Activated effector memory CD4-positive, alpha-beta T cell treated with anti-CD3 and anti-CD28 coated beads, Interleukin-2, amount 50 U/mL, for 16 hours (primary cell): ENCODE measurements around the gene SELENOO.
A peak's percentile ranks its signal among the peaks of the same experiment; 100 is the strongest.
"Not testable (repeated sequence)": the region's sequence is repeated elsewhere in the genome, so short reads cannot be mapped to it uniquely, and the experiment has no call there.

Source experiments
- DNase-seq: peaks from one replicate; pipeline ENCODE4 v3.0.0-alpha.2; 2020

SELENOO gene

GRCh38 chr22:50200461-50201190, at the start of gene SELENOO:
SELENOO (plus strand) TSS chr22:50201011; CDS start chr22:50201037, 26 bp downstream.
- peak; percentile 96 for DNase-seq

GRCh38 chr22:50151571-50152537, 49.0 kb upstream of the SELENOO start:
- no peak for DNase-seq

- DNase-seq, result no peak
These were observed 47.6 kb upstream of the SELENOO start for GRCh38 chr22:50153056-50153755.

GRCh38 chr22:50153756-50154140, 47.1 kb upstream of the SELENOO start:
- DNase-seq, result no peak

GRCh38 chr22:50157709-50158375, 43.0 kb upstream of the SELENOO start:
- DNase-seq, result no peak

- DNase-seq, result no peak
These were observed 39.9 kb upstream of the SELENOO start for GRCh38 chr22:50160947-50161346.

- peak; percentile 60 for DNase-seq
These were observed 39.1 kb upstream of the SELENOO start for GRCh38 chr22:50161508-50162390.

GRCh38 chr22:50162391-50162956, 38.3 kb upstream of the SELENOO start:
- DNase-seq, result no peak

GRCh38 chr22:50165436-50166123, 35.2 kb upstream of the SELENOO start:
- DNase-seq, result peak; percentile 54

- no peak for DNase-seq
These were observed 32.9 kb upstream of the SELENOO start for GRCh38 chr22:50167689-50168489.

GRCh38 chr22:50168490-50169180, 32.2 kb upstream of the SELENOO start:
- not testable (repeated sequence) for DNase-seq

- DNase-seq, result peak; percentile 57
These were observed 31.5 kb upstream of the SELENOO start for GRCh38 chr22:50169181-50169759.

GRCh38 chr22:50169774-50170341, 31.0 kb upstream of the SELENOO start:
- peak; percentile 86 for DNase-seq

GRCh38 chr22:50170453-50171318, 30.1 kb upstream of the SELENOO start, which contains the start of gene PANX2:
PANX2 (plus strand) TSS chr22:50170731; CDS start chr22:50170731, 0 bp downstream.
- peak; percentile 62 for DNase-seq

- no peak for DNase-seq
These were observed 29.4 kb upstream of the SELENOO start for GRCh38 chr22:50171319-50171964.

GRCh38 chr22:50171965-50172421, 28.8 kb upstream of the SELENOO start:
- DNase-seq, result peak; percentile 57
